Measurements from ENCODE around the gene YAP1. TPM values are rescaled to one million over a fixed set of nuclear protein-coding genes. Genes with fewer than 3 reads are reported as not detected.
A peak's percentile ranks its signal among the peaks of the same experiment; 100 is the strongest.

The YAP1 gene
- total RNA-seq, 1 donor from 2014 or later = 69.1 TPM

- DNase-seq (ENCODE audit: low read depth) = no peak
Measured at GRCh38 chr11:102272047-102272824, 162.0 kb downstream of the YAP1 start.

GRCh38 chr11:102274628-102275027 lies 164.4 kb downstream of the YAP1 start:
- no peak for DNase-seq (ENCODE audit: low read depth)

- DNase-seq (ENCODE audit: low read depth) = peak; percentile 39
Measured at GRCh38 chr11:102276362-102276761, 166.1 kb downstream of the YAP1 start.

- DNase-seq (ENCODE audit: low read depth) = no peak
Measured at GRCh38 chr11:102276783-102277182, 166.5 kb downstream of the YAP1 start.

GRCh38 chr11:102279641-102280170 lies 169.5 kb downstream of the YAP1 start:
- peak; percentile 38 for DNase-seq (ENCODE audit: low read depth)

DNA sequence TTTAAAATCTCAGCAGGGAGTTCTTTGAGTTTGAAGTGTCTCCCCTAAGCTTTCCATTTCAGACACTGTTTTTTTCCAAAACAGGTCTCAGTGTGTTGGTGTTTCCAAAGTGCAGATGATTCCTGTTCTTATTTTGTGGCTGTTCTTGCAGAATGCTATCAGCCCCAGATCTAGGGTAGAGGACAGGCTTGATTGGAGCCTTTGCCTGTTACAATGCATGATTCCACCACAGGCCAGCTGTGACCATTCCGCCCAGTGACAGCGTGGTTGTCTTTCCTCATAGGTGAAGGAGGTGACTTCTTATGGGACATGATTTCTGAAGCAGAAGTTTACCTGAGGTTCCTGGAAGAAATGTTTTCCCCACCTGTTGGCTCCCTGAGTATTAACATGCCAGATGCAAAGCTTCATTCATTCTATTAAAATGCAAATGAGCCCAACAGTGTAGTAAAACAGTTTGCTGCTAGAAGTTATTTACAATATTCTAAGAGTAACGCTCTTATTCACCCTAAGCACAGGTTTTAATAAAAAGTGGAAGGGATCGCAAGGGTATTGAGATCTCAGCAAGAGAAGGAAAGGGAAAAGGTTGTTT lies 170.1 kb downstream of the YAP1 start:
- DNase-seq (ENCODE audit: low read depth) = no peak

Other genes starting within 250 kb of the YAP1 start
- 1.3 and 2.1 TPM in 2 replicates for gene CEP126, start 195.4 kb upstream of the YAP1 start, total RNA-seq
- not detected in 2 replicates for gene ANGPTL5, start 193.9 kb upstream of the YAP1 start, total RNA-seq
- gene CFAP300, start 63.0 kb upstream of the YAP1 start, total RNA-seq = 4.2 and 5.4 TPM in 2 replicates
- gene BIRC3, start 207.0 kb downstream of the YAP1 start, total RNA-seq = 0.16 and 0.62 TPM in 2 replicates
- 55.2 and 57.2 TPM in 2 replicates for gene BIRC2, start 236.8 kb downstream of the YAP1 start, total RNA-seq